MM.1S (cell line): Measurements from ENCODE around the gene DKK3.

Experiments
- DNase-seq: peaks from one replicate; pipeline ENCODE4 v3.0.0-alpha.2; 2015
- H2AFZ ChIP-seq: fragments of 300-600 bp; sonication (generic); 2 replicates; pipeline ENCODE4 v1.6.0; 2016; ENCODE audit warnings: antibody characterized with exemption, low read length
- H3F3A ChIP-seq: fragments of 300-600 bp; sonication (generic); 2 replicates; pipeline ENCODE4 v1.6.1; 2016; ENCODE audit warnings: mild to moderate bottlenecking, antibody characterized with exemption, low read length, moderate library complexity, mixed read lengths; ENCODE audit not compliant: insufficient read depth
- H3K27ac ChIP-seq: fragments of 300-600 bp; sonication (generic); 2 replicates; pipeline ENCODE4 v1.5.1; 2016; ENCODE audit warnings: mild to moderate bottlenecking, low read length
- H3K27me3 ChIP-seq: fragments of 300-600 bp; sonication (generic); replicated peaks from 2 replicates; pipeline ENCODE4 v1.6.0; 2016; ENCODE audit warnings: low read length; ENCODE audit not compliant: insufficient read depth
- H3K36me3 ChIP-seq: fragments of 300-600 bp; sonication (generic); replicated peaks from 2 replicates; pipeline ENCODE4 v1.6.1; 2016; ENCODE audit warnings: mild to moderate bottlenecking, low read length, mixed read lengths; ENCODE audit not compliant: insufficient read depth
- H3K4me1 ChIP-seq: fragments of 300-600 bp; sonication (generic); 2 replicates; pipeline ENCODE4 v1.6.1; 2016; ENCODE audit warnings: low read length, mixed read lengths
- H3K4me2 ChIP-seq: fragments of 300-600 bp; sonication (generic); 2 replicates; pipeline ENCODE4 v1.6.0; 2016; ENCODE audit warnings: low read depth, low read length
- H3K4me3 ChIP-seq: fragments of 300-600 bp; sonication (generic); 2 replicates; pipeline ENCODE4 v1.5.1; 2016; ENCODE audit warnings: low read length, mixed read lengths
- H3K79me2 ChIP-seq: fragments of 300-600 bp; sonication (generic); 2 replicates; pipeline ENCODE4 v1.6.1; 2016; ENCODE audit warnings: mixed run types, low read length, mixed read lengths
- H3K9ac ChIP-seq: fragments of 300-600 bp; sonication (generic); 2 replicates; pipeline ENCODE4 v1.6.1; 2016; ENCODE audit warnings: low read length, mixed read lengths
- H3K9me2 ChIP-seq: fragments of 300-600 bp; sonication (generic); replicated peaks from 2 replicates; pipeline ENCODE4 v1.6.1; 2016; ENCODE audit warnings: mild to moderate bottlenecking, low read length, mixed read lengths; ENCODE audit not compliant: insufficient read depth
- H3K9me3 ChIP-seq: fragments of 300-600 bp; sonication (generic); replicated peaks from 2 replicates; pipeline ENCODE4 v1.6.1; 2016; ENCODE audit warnings: mild to moderate bottlenecking, low read length, mixed read lengths; ENCODE audit not compliant: insufficient read depth
- H4K20me1 ChIP-seq: fragments of 300-600 bp; sonication (generic); 2 replicates; pipeline ENCODE4 v1.6.1; 2016; ENCODE audit warnings: mild to moderate bottlenecking, low read length, moderate library complexity, mixed read lengths; ENCODE audit not compliant: insufficient read depth
- EZH2 ChIP-seq: fragments of 300-600 bp; sonication (generic); optimal IDR thresholded peaks from 2 replicates; pipeline ENCODE3; 2017; ENCODE audit warnings: low read depth, mild to moderate bottlenecking, antibody characterized with exemption, low read length, mixed read lengths
- EZH2phosphoT487 ChIP-seq: fragments of 300-600 bp; sonication (generic); IDR thresholded peaks from 2 replicates; pipeline ENCODE4 v1.6.1; 2018; ENCODE audit warnings: antibody characterized with exemption, low read length
- TF ChIP-seq, protein P1 (sequence below): fragments of 300-600 bp; sonication (generic); IDR thresholded peaks from 2 replicates; pipeline ENCODE4 v1.5.1; 2016; ENCODE audit warnings: antibody characterized with exemption, low read length, mixed read lengths

The DKK3 gene

DNA sequence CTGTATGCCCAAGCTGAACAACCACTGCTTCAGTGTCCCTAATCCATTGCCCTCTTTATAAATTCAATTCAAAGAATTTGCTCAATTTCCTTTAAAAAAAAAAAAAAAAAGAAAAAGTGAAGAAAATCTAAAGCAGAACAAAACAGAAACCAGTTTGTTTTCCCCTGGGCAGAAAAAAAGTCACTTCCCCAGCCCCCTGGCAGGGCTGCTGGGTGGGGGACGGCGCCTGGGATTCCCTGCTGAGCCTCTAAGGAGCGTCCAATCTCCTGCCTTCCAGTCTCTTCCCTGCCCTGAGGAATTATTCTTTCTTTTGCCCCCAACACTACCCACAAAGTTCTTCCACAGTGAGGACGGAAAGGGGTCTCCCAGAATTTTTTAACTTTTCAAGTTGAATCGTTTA, 23.9 kb downstream of the DKK3 start:
- no peaks in the 10 kb centered on the region for H3K27me3 ChIP-seq
- no peaks in the 10 kb centered on the region for H3F3A ChIP-seq
- H3K4me2 ChIP-seq: no peak overlapping the region
- DNase-seq: no peak
- no peaks in the 10 kb centered on the region for H4K20me1 ChIP-seq
- TF ChIP-seq EZH2: no peak
- TF ChIP-seq, protein P1, sequence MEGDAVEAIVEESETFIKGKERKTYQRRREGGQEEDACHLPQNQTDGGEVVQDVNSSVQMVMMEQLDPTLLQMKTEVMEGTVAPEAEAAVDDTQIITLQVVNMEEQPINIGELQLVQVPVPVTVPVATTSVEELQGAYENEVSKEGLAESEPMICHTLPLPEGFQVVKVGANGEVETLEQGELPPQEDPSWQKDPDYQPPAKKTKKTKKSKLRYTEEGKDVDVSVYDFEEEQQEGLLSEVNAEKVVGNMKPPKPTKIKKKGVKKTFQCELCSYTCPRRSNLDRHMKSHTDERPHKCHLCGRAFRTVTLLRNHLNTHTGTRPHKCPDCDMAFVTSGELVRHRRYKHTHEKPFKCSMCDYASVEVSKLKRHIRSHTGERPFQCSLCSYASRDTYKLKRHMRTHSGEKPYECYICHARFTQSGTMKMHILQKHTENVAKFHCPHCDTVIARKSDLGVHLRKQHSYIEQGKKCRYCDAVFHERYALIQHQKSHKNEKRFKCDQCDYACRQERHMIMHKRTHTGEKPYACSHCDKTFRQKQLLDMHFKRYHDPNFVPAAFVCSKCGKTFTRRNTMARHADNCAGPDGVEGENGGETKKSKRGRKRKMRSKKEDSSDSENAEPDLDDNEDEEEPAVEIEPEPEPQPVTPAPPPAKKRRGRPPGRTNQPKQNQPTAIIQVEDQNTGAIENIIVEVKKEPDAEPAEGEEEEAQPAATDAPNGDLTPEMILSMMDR: no peak
- TF ChIP-seq EZH2phosphoT487: no peak
- no peak overlapping the region for H3K9ac ChIP-seq
- H3K4me3 ChIP-seq: no peak overlapping the region
- H3K79me2 ChIP-seq: no peaks in the 10 kb centered on the region
- H2AFZ ChIP-seq: no peak overlapping the region
- no peaks in the 10 kb centered on the region for H3K36me3 ChIP-seq
- no peaks in the 10 kb centered on the region for H3K9me3 ChIP-seq
- H3K27ac ChIP-seq: no peak overlapping the region
- H3K4me1 ChIP-seq: no peaks in the 10 kb centered on the region
- H3K9me2 ChIP-seq: no peaks in the 10 kb centered on the region

DNA sequence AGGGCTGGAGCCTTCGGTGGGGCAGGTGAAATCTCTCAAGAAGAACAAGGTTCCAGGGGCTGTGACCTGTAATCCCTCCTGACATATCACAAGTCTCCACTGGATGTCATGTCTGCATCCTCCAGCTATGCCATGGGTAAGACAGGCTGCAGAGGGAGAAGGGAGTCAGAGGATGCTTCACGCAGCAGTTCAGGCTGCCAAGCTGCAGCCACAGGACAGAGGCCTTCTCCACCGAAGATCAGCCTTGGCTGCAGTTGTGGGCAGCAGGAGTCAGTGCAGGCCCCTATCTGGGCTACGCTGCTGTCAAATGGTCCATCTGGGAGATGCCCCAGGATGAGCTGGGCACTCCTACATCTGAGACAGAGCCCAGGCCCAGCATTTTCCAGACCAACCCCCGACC, 25.0 kb downstream of the DKK3 start:
- Histone ChIP-seq H3F3A (no peaks in the 10 kb centered on the region), H3K4me1 (no peaks in the 10 kb centered on the region), H3K27me3 (no peaks in the 10 kb centered on the region), H3K4me3 (no peak overlapping the region), H3K9me2 (no peaks in the 10 kb centered on the region), H3K9ac (no peak overlapping the region), H3K36me3 (no peaks in the 10 kb centered on the region), H3K9me3 (no peaks in the 10 kb centered on the region), H3K79me2 (no peaks in the 10 kb centered on the region), H4K20me1 (no peaks in the 10 kb centered on the region), H2AFZ (no peak overlapping the region), H3K27ac (no peak overlapping the region), H3K4me2 (no peak overlapping the region)
- TF ChIP-seq EZH2phosphoT487 (no peak), EZH2 (no peak)
- TF ChIP-seq, protein P1: no peak
- DNase-seq: no peak

DNA sequence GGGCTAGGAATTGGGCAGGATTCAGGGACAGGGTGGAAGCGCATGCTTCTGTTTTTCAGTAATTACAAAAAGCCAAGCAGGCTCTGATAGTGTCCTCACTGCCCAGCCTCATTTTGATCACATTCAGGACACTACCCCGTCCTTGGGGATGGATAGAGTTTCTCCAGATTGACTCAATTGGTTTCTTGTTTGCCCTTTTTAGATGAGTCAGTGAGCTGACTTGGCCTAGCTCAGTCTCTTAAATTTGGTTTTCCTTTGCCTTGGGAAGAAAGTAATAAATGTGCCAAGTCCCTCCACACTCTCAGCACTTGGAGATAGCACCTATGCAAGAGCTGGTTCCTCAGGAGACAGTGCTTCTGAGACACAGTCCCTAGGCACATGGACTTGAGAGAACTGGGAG, 25.5 kb downstream of the DKK3 start:
- no peaks in the 10 kb centered on the region for H3K79me2 ChIP-seq
- no peak overlapping the region for H3K4me3 ChIP-seq
- no peaks in the 10 kb centered on the region for H4K20me1 ChIP-seq
- no peaks in the 10 kb centered on the region for H3F3A ChIP-seq
- H2AFZ ChIP-seq: no peak overlapping the region
- H3K27me3 ChIP-seq: no peaks in the 10 kb centered on the region
- TF ChIP-seq, protein P1: no peak
- TF ChIP-seq EZH2 (no peak), EZH2phosphoT487 (no peak)
- no peaks in the 10 kb centered on the region for H3K9me3 ChIP-seq
- DNase-seq: no peak
- no peaks in the 10 kb centered on the region for H3K9me2 ChIP-seq
- H3K9ac ChIP-seq: no peak overlapping the region
- H3K4me2 ChIP-seq: no peak overlapping the region
- no peaks in the 10 kb centered on the region for H3K4me1 ChIP-seq
- H3K36me3 ChIP-seq: no peaks in the 10 kb centered on the region
- no peak overlapping the region for H3K27ac ChIP-seq

DNA sequence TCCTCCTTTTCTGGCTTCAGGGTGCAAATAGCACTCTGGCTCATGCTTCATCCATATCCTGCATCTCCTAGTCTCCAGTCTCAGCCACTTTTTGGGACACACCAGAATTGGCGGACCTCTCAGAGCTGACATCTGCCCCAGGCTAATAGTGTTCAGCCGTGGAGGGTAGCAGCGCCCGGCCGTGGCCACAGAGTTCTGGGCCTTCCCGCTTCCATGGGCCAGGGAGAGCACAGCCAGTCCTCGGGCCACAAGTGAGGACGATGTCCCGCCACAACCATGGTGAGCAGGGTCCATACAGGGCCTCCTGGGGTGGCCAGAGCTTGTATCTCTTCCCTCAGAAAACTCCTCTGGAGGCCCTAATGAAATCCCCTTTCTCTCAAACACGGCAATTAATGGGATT, 26.0 kb downstream of the DKK3 start:
- H3K4me1 ChIP-seq: no peaks in the 10 kb centered on the region

More for the DNA sequence above, 26.0 kb downstream of the DKK3 start:
- Histone ChIP-seq H3K9me3 (no peaks in the 10 kb centered on the region), H3K36me3 (no peaks in the 10 kb centered on the region), H3K9me2 (no peaks in the 10 kb centered on the region), H3K9ac (no peak overlapping the region), H3K79me2 (no peaks in the 10 kb centered on the region), H3K4me2 (no peak overlapping the region), H3F3A (no peaks in the 10 kb centered on the region), H2AFZ (no peak overlapping the region), H3K27ac (no peak overlapping the region), H3K27me3 (no peaks in the 10 kb centered on the region), H4K20me1 (no peaks in the 10 kb centered on the region), H3K4me3 (no peak overlapping the region)
- no peak for TF ChIP-seq EZH2
- TF ChIP-seq, protein P1: no peak
- no peak for TF ChIP-seq EZH2phosphoT487
- DNase-seq: no peak
